Neutrophil (primary cell): ENCODE data around the gene ENTHD1.

Source experiments
- H3K27ac ChIP-seq: fragments of 200-600 bp; sonication (generic); 2 replicates; pipeline ENCODE4 v1.5.1; 2016; ENCODE audit warnings: mild to moderate bottlenecking, moderate library complexity
- H3K27me3 ChIP-seq: fragments of 200-600 bp; sonication (generic); 2 replicates; pipeline ENCODE4 v1.6.0; 2016; ENCODE audit warnings: mild to moderate bottlenecking
- H3K36me3 ChIP-seq: fragments of 200-600 bp; sonication (generic); 2 replicates; pipeline ENCODE4 v1.5.1; 2017
- H3K4me1 ChIP-seq, 2 experiments: fragments of 200-600 bp in 1 of 2; sonication (generic) in 1 of 2; 1 replicate in 1 of 2; 2 replicates in 1 of 2; pipeline versions ENCODE4 v1.5.1 to v1.6.1; 2013 to 2016; ENCODE audit warnings: low read depth in 1 of 2, low read length in 1 of 2, mild to moderate bottlenecking in 1 of 2, moderate library complexity in 1 of 2; ENCODE audit not compliant: control insufficient read depth in 1 of 2, insufficient read depth in 1 of 2
- H3K4me3 ChIP-seq, 2 experiments: fragments of 200-600 bp in 1 of 2; sonication (generic) in 1 of 2; 1 replicate in 1 of 2; 2 replicates in 1 of 2; pipeline ENCODE4 v1.5.1; 2013 to 2016; ENCODE audit warnings: low read depth in 1 of 2, low read length in 1 of 2, mild to moderate bottlenecking in 1 of 2, moderate library complexity in 1 of 2
- H3K9me3 ChIP-seq: fragments of 200-600 bp; sonication (generic); 2 replicates; pipeline ENCODE4 v1.5.1; 2016
- TF ChIP-seq, protein P1 (sequence below): fragments of 200-600 bp; sonication (generic); IDR thresholded peaks from 2 replicates; pipeline ENCODE4 v1.5.1; 2016; ENCODE audit warnings: antibody characterized with exemption

The ENTHD1 gene

DNA sequence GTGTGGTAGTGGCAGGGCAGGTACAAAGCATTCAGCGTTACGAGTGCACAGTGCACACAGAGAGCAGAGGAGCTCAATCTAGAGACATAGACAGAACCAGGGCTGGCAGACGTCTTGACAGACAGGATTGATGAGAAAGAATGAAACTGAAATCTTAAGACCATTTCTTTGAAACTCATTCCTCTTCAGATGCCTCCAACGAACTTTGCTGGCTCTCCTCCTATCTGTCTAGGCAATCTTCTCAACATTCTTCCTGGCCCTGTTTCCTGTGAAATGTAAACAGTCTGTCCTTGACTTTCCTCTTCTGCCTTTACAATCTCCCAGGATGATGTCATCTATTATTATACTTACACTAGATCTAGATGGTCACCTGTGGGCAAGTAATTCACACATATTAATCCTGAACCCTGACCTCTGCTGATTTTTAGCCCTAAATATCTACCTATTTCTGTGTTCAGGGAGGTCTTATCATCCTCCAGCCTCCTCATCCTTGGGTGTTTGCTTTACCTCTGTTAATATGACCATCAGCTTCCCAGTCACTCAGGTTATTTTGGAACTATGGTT, 119.5 kb downstream of the ENTHD1 start:
- H3K27me3 ChIP-seq: peaks cover 10% of the 10 kb centered on the region
- no peaks in the 10 kb centered on the region for H3K9me3 ChIP-seq
- H3K4me3 ChIP-seq: no peak overlapping the region
- H3K36me3 ChIP-seq: no peaks in the 10 kb centered on the region
- peaks cover 0 to 5% of the 10 kb centered on the region in 2 experiments for H3K4me1 ChIP-seq
- TF ChIP-seq, protein P1, sequence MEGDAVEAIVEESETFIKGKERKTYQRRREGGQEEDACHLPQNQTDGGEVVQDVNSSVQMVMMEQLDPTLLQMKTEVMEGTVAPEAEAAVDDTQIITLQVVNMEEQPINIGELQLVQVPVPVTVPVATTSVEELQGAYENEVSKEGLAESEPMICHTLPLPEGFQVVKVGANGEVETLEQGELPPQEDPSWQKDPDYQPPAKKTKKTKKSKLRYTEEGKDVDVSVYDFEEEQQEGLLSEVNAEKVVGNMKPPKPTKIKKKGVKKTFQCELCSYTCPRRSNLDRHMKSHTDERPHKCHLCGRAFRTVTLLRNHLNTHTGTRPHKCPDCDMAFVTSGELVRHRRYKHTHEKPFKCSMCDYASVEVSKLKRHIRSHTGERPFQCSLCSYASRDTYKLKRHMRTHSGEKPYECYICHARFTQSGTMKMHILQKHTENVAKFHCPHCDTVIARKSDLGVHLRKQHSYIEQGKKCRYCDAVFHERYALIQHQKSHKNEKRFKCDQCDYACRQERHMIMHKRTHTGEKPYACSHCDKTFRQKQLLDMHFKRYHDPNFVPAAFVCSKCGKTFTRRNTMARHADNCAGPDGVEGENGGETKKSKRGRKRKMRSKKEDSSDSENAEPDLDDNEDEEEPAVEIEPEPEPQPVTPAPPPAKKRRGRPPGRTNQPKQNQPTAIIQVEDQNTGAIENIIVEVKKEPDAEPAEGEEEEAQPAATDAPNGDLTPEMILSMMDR: no peak
- no peak overlapping the region for H3K27ac ChIP-seq

DNA sequence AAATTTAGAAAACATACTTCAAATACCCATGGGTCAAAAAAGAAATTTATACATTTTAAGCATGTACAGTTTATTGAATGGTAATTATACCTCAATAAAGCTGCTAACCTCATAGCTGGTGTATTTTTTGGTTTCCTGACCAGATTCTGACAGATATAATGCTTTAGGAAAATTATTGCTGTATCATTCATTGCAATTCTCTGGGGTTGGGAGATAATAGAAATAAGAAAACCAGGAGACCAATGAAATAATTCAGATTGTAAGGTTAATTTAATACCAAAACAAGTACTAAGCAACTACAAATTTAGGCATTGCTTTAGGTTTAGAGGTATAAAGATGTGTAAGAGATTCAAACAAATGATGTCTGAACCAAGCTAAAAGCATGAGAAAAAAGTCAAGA, 120.1 kb downstream of the ENTHD1 start:
- Histone ChIP-seq H3K9me3 (no peaks in the 10 kb centered on the region), H3K4me1 (peaks cover 0 to 5% of the 10 kb centered on the region in 2 experiments), H3K36me3 (no peaks in the 10 kb centered on the region), H3K27ac (no peak overlapping the region), H3K27me3 (peaks cover 10% of the 10 kb centered on the region), H3K4me3 (no peak overlapping the region)
- TF ChIP-seq, protein P1: no peak

DNA sequence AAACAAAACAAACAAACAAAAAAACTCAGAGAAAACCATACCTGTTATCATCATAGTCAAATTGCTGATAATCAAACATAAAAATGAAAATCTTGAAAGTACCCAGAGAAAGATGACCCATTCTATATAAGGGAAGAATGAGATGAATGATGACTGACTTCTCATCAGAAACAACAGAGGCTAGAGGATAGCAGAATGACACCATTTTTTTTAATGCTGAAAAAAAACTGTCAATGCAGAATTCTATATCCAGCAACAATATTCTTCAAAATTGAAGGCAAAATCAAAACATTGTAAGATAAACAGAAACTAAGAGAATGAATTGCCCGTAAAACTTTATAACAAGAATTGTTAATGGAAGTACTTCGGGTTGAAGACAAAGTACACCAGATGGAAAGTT, 122.1 kb downstream of the ENTHD1 start:
- no peak overlapping the region for H3K27ac ChIP-seq
- H3K9me3 ChIP-seq: no peaks in the 10 kb centered on the region
- H3K4me1 ChIP-seq: no peaks in the 10 kb centered on the region
- no peak overlapping the region for H3K4me3 ChIP-seq
- H3K36me3 ChIP-seq: no peaks in the 10 kb centered on the region
- peaks cover 13% of the 10 kb centered on the region for H3K27me3 ChIP-seq
- TF ChIP-seq, protein P1: no peak

DNA sequence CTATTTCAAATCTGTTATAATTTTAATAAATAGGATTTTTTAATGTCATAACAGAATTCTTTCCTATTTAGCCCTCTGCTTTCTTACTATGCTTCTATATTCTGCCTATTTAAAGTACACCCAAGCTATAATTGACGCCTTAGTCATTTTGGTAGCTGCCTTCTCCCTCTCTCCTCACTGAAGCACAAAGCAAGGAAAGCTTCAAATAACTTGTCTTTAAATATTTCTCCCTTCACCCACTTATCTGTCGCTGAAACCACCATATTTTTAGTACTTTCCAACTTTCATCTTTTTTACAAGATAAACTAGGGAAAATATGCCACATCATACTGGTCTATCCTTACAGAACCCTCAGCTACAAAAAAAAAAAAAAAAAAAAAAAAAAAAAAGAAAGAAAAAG, 127.9 kb downstream of the ENTHD1 start:
- TF ChIP-seq, protein P1: no peak
- Histone ChIP-seq H3K27ac (no peak overlapping the region), H3K4me1 (no peaks in the 10 kb centered on the region), H3K9me3 (no peaks in the 10 kb centered on the region), H3K27me3 (peaks cover 6% of the 10 kb centered on the region), H3K36me3 (no peaks in the 10 kb centered on the region), H3K4me3 (no peak overlapping the region)

DNA sequence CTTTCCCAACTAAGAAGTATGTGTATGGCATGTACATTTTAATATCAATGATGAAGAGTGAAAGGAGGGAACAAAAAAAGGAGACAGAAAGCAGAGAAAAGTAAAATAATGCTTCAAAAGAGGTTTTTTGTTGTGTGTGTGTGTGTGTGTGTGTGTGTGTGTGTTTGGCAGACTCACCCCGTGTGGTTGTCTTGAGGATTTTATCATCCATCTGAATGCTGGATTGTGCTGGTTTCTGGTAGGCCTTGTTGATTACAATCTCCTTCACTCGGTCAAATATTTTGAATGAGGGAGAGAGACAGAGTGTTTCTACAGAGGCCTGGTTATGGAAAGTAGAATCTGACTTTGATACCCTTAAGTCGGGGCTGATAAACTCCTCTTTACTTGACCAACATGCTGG, 128.5 kb downstream of the ENTHD1 start:
- no peak overlapping the region for H3K4me3 ChIP-seq
- no peaks in the 10 kb centered on the region for H3K9me3 ChIP-seq
- H3K27me3 ChIP-seq: peaks cover 6% of the 10 kb centered on the region
- no peaks in the 10 kb centered on the region for H3K36me3 ChIP-seq
- H3K4me1 ChIP-seq: no peaks in the 10 kb centered on the region
- TF ChIP-seq, protein P1: no peak
- no peak overlapping the region for H3K27ac ChIP-seq

DNA sequence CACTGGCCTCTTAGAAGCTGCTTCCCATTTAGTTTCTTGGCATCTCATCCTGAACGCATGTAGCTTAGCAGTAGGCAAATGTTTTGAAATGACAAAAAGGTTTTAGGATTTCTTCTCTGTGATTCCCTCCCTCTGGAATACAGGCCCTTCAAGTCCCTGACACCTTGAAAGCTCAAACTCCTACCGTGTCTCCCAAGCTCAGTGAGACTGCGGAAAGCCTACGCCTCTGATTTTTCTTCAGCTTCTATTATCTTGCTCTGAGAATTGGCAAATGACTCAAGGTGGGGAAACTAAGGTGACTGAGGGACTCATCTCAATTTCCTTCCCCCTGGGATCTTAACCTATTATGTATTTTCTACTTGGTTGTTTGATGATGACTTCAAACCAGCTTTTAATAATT, 130.3 kb downstream of the ENTHD1 start:
- no peak overlapping the region for H3K27ac ChIP-seq
- TF ChIP-seq, protein P1: no peak
- H3K27me3 ChIP-seq: peaks cover 6% of the 10 kb centered on the region
- no peaks in the 10 kb centered on the region for H3K36me3 ChIP-seq
- no peaks in the 10 kb centered on the region for H3K4me1 ChIP-seq
- no peaks in the 10 kb centered on the region for H3K9me3 ChIP-seq
- no peak overlapping the region for H3K4me3 ChIP-seq
